HepG2 (cell line): ENCODE measurements around the gene GMFB. TPM values are rescaled to one million over a fixed set of nuclear protein-coding genes. Genes with fewer than 3 reads are reported as not detected.

Source experiments
- BRD4 ChIP-seq: sonication (generic); formaldehyde crosslinking; IDR thresholded peaks from 2 replicates; pipeline ENCODE4 v1.4.0; 2020; ENCODE audit warnings: missing genetic modification reagents
- CBX5 ChIP-seq: sonication (generic); formaldehyde crosslinking; IDR thresholded peaks from 2 replicates; pipeline ENCODE4 v1.4.0; 2020; ENCODE audit warnings: missing genetic modification reagents, borderline replicate concordance
- MATR3 ChIP-seq: sonication (generic); formaldehyde crosslinking; IDR thresholded peaks from 2 replicates; pipeline ENCODE4 v1.4.0; 2020; ENCODE audit warnings: missing genetic modification reagents
- NCOR1 ChIP-seq: fragments of 200-600 bp; sonication (generic); IDR thresholded peaks from 2 replicates; pipeline ENCODE4 v1.7.0; 2017; ENCODE audit warnings: antibody characterized with exemption, low read length, borderline replicate concordance
- NR2C2 ChIP-seq: sonication (generic); formaldehyde crosslinking; IDR thresholded peaks from 2 replicates; pipeline ENCODE4 v1.4.0; 2020; ENCODE audit warnings: missing genetic modification reagents, mild to moderate bottlenecking, moderate library complexity, borderline replicate concordance
- NR2F6 ChIP-seq, 2 experiments: IDR thresholded peaks; 2 replicates each; pipeline ENCODE4 v1.6.1; 2016; ENCODE audit warnings: antibody characterized with exemption in 1 of 2, mild to moderate bottlenecking in 1 of 2
- RBAK ChIP-seq: sonication (generic); formaldehyde crosslinking; IDR thresholded peaks from 2 replicates; pipeline ENCODE4 v1.5.1; 2020; ENCODE audit warnings: mild to moderate bottlenecking, missing genetic modification reagents
- SMYD3 ChIP-seq: sonication (generic); formaldehyde crosslinking; IDR thresholded peaks from 2 replicates; pipeline ENCODE4 v1.8.1; 2023; ENCODE audit warnings: mild to moderate bottlenecking, missing genetic modification reagents
- SP2 ChIP-seq: sonication (generic); formaldehyde crosslinking; IDR thresholded peaks from 2 replicates; pipeline ENCODE4 v1.5.1; 2020; ENCODE audit warnings: mild to moderate bottlenecking, missing genetic modification reagents
- SRSF1 ChIP-seq: fragments of 200-400 bp; formaldehyde crosslinking; optimal IDR thresholded peaks from 2 replicates; pipeline ENCODE3; 2017; ENCODE audit warnings: mild to moderate bottlenecking, low read depth, low read length, moderate library complexity
- TAF15 ChIP-seq: fragments of 200-400 bp; formaldehyde crosslinking; IDR thresholded peaks from one replicate; pipeline ENCODE4 v1.6.1; 2018; ENCODE audit warnings: mild to moderate bottlenecking, low read depth, low read length; ENCODE audit not compliant: poor library complexity, severe bottlenecking
- YY1 ChIP-seq: IDR thresholded peaks from 2 replicates; pipeline ENCODE4 v1.6.1; 2011; ENCODE audit warnings: low read length, low read depth, moderate library complexity, mild to moderate bottlenecking; ENCODE audit not compliant: insufficient read depth, insufficient replicate concordance
- polyA plus RNA-seq, 8 experiments: library from polyadenylated mRNA; depleted of rRNA in 3 of 8; stranded (reverse) in 7 of 8; unstranded in 1 of 8; fragments of >200 nt; fragmentation: Illumina TruSeq in 4 of 8; extraction: Trizol in 4 of 8; gene quantifications; 2 replicates each; pipeline versions ENCODE4 v1.2.1 to v1.2.3, GENCODE V29; 2011 to 2016; ENCODE audit warnings: low read depth in 4 of 8, missing spikeins in 1 of 8, mixed read lengths in 1 of 8; ENCODE audit not compliant: insufficient read depth in 1 of 8
- total RNA-seq, 5 experiments: library from RNA; depleted of rRNA; stranded (reverse); fragments of >200 nt; fragmentation: Illumina TruSeq; extraction: Trizol; gene quantifications; 2 replicates each; pipeline ENCODE4 v1.2.3, GENCODE V29; 2016; ENCODE audit warnings: low read depth in 1 of 5
- TF ChIP-seq, protein P1 (sequence below): sonication (generic); formaldehyde crosslinking; IDR thresholded peaks from 2 replicates; pipeline ENCODE4 v1.5.0; 2020; ENCODE audit warnings: missing genetic modification reagents
- TF ChIP-seq, protein P2 (sequence below): sonication (generic); formaldehyde crosslinking; IDR thresholded peaks from 2 replicates; pipeline ENCODE4 v1.5.0; 2020; ENCODE audit warnings: missing genetic modification reagents
- TF ChIP-seq, protein P3 (sequence below): sonication (generic); formaldehyde crosslinking; IDR thresholded peaks from 2 replicates; pipeline ENCODE4 v1.4.0; 2020; ENCODE audit warnings: low read depth, mild to moderate bottlenecking, missing genetic modification reagents
- TF ChIP-seq, protein P4 (sequence below): sonication (generic); formaldehyde crosslinking; IDR thresholded peaks from 2 replicates; pipeline ENCODE4 v1.4.0; 2020; ENCODE audit warnings: missing genetic modification reagents

Gene GMFB
- total and polyA plus RNA-seq, 2 of the 13 experiments (the other 11 are each of a cell fraction or from before 2014, with no cell fraction given) = 17.3 to 68.2 TPM

DNA sequence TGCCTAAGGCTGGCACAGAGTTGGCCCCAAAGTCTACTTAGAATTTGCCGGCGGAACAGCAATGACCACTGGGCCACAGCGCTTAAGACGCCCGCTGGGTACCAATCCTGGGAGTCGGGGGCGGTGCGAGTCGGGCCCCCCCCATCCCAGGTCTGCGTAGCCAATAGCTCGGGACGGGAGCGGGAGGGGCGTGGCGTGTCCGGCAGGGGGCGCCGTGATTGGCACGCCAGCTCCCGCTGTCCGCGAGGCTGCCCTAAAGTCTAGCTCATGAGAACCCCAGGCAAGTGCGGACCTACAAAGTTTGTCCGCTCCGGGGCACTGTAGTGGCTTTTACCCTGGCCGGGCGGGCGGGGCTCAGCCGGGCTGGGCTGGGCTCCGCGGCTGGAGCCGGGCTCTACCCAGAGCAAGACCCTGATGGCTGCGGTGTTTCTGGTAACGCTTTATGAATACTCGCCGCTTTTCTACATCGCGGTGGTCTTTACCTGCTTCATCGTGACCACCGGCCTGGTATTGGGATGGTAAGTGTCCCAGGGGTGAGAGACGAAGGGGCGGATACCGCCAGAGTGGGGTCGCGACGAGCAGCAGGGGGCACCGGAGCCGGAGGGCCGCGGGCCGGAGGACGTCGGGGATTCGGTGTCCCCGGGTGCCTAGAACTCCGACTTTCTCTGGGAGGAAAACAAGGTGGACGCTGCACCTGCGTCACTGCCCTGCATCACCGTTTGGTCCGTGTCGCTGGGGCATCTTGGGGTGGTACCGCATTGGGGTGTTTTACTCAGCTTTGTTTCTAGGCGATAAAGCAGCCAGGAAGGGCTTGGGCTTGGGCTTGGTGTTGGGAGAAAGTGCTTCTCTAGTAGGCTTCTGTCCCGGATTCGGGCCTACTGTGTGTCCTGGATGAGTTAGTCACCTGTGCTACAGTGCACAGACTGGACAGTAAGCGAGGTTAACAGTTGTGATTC is 21.0 kb upstream of the GMFB start, which contains the start of gene CGRRF1 (continued):
- TF ChIP-seq, protein P1, sequence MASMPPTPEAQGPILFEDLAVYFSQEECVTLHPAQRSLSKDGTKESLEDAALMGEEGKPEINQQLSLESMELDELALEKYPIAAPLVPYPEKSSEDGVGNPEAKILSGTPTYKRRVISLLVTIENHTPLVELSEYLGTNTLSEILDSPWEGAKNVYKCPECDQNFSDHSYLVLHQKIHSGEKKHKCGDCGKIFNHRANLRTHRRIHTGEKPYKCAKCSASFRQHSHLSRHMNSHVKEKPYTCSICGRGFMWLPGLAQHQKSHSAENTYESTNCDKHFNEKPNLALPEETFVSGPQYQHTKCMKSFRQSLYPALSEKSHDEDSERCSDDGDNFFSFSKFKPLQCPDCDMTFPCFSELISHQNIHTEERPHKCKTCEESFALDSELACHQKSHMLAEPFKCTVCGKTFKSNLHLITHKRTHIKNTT (CRISPR knock-in tag) = no peak
- TF ChIP-seq SRSF1 (peak; percentile 94), MATR3 (CRISPR knock-in tag) (no peak), SMYD3 (CRISPR knock-in tag) (no peak), NR2F6 (IDR thresholded peaks at IDR 0.05) (no peak), NR2F6 (CRISPR knock-in tag; IDR thresholded peaks at IDR 0.05) (0 out of 2 replicates have a peak, but pooled peaks have one; percentile 40), SP2 (CRISPR knock-in tag) (0 out of 2 replicates have a peak, but pooled peaks have one; percentile 65), YY1 (peak; percentile 75), CBX5 (peak; percentile 55; the same call in 1 of the 2 replicates), RBAK (CRISPR knock-in tag) (no peak), NCOR1 (peak; percentile 17; the same call in 1 of the 2 replicates), TAF15 (no peak), NR2C2 (CRISPR knock-in tag) (peak; percentile 71; the same call in 1 of the 2 replicates), BRD4 (CRISPR knock-in tag) (no peak)
- TF ChIP-seq, protein P2, sequence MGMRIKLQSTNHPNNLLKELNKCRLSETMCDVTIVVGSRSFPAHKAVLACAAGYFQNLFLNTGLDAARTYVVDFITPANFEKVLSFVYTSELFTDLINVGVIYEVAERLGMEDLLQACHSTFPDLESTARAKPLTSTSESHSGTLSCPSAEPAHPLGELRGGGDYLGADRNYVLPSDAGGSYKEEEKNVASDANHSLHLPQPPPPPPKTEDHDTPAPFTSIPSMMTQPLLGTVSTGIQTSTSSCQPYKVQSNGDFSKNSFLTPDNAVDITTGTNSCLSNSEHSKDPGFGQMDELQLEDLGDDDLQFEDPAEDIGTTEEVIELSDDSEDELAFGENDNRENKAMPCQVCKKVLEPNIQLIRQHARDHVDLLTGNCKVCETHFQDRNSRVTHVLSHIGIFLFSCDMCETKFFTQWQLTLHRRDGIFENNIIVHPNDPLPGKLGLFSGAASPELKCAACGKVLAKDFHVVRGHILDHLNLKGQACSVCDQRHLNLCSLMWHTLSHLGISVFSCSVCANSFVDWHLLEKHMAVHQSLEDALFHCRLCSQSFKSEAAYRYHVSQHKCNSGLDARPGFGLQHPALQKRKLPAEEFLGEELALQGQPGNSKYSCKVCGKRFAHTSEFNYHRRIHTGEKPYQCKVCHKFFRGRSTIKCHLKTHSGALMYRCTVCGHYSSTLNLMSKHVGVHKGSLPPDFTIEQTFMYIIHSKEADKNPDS = 0 out of 2 replicates have a peak, but pooled peaks have one; percentile 7
- TF ChIP-seq, protein P3, sequence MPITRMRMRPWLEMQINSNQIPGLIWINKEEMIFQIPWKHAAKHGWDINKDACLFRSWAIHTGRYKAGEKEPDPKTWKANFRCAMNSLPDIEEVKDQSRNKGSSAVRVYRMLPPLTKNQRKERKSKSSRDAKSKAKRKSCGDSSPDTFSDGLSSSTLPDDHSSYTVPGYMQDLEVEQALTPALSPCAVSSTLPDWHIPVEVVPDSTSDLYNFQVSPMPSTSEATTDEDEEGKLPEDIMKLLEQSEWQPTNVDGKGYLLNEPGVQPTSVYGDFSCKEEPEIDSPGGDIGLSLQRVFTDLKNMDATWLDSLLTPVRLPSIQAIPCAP (CRISPR knock-in tag) = no peak
- TF ChIP-seq, protein P4, sequence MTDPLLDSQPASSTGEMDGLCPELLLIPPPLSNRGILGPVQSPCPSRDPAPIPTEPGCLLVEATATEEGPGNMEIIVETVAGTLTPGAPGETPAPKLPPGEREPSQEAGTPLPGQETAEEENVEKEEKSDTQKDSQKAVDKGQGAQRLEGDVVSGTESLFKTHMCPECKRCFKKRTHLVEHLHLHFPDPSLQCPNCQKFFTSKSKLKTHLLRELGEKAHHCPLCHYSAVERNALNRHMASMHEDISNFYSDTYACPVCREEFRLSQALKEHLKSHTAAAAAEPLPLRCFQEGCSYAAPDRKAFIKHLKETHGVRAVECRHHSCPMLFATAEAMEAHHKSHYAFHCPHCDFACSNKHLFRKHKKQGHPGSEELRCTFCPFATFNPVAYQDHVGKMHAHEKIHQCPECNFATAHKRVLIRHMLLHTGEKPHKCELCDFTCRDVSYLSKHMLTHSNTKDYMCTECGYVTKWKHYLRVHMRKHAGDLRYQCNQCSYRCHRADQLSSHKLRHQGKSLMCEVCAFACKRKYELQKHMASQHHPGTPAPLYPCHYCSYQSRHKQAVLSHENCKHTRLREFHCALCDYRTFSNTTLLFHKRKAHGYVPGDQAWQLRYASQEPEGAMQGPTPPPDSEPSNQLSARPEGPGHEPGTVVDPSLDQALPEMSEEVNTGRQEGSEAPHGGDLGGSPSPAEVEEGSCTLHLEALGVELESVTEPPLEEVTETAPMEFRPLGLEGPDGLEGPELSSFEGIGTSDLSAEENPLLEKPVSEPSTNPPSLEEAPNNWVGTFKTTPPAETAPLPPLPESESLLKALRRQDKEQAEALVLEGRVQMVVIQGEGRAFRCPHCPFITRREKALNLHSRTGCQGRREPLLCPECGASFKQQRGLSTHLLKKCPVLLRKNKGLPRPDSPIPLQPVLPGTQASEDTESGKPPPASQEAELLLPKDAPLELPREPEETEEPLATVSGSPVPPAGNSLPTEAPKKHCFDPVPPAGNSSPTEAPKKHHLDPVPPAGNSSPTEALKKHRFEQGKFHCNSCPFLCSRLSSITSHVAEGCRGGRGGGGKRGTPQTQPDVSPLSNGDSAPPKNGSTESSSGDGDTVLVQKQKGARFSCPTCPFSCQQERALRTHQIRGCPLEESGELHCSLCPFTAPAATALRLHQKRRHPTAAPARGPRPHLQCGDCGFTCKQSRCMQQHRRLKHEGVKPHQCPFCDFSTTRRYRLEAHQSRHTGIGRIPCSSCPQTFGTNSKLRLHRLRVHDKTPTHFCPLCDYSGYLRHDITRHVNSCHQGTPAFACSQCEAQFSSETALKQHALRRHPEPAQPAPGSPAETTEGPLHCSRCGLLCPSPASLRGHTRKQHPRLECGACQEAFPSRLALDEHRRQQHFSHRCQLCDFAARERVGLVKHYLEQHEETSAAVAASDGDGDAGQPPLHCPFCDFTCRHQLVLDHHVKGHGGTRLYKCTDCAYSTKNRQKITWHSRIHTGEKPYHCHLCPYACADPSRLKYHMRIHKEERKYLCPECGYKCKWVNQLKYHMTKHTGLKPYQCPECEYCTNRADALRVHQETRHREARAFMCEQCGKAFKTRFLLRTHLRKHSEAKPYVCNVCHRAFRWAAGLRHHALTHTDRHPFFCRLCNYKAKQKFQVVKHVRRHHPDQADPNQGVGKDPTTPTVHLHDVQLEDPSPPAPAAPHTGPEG (CRISPR knock-in tag) = no peak
